Nephron (organoid): ENCODE data around the gene WDR54.

Source experiments
- H3K27ac Mint-ChIP-seq, 3 experiments: 2 replicates each; pipeline ENCODE4 v1.8.0; 2020; ENCODE audit warnings: mixed read lengths in 3 of 3, mild to moderate bottlenecking in 2 of 3, moderate library complexity in 1 of 3
- H3K27me3 Mint-ChIP-seq: 2 replicates; pipeline ENCODE4 v1.8.0; 2021; ENCODE audit warnings: low read depth, mild to moderate bottlenecking, moderate library complexity, mixed read lengths
- H3K36me3 Mint-ChIP-seq: 2 replicates; pipeline ENCODE4 v1.8.0; 2020; ENCODE audit warnings: low read depth, mixed read lengths
- H3K4me1 Mint-ChIP-seq: 2 replicates; pipeline ENCODE4 v1.8.0; 2020; ENCODE audit warnings: mixed read lengths
- H3K4me3 Mint-ChIP-seq, 3 experiments: 2 replicates each; pipeline ENCODE4 v1.8.0; 2020; ENCODE audit warnings: mild to moderate bottlenecking in 3 of 3, mixed read lengths in 3 of 3, moderate library complexity in 2 of 3
- H3K9me3 Mint-ChIP-seq: 2 replicates; pipeline ENCODE4 v1.8.0; 2020; ENCODE audit warnings: mixed read lengths
- CTCF ChIP-seq, 3 experiments: fragments of 200-600 bp; sonication (generic); IDR thresholded peaks; one replicate each; pipeline ENCODE4 v1.5.0; 2021; ENCODE audit warnings: antibody characterized with exemption in 3 of 3; ENCODE audit not compliant: unreplicated experiment in 3 of 3

Gene WDR54

GRCh38 chr2:74407682-74408081 lies 13.8 kb upstream of the WDR54 start:
- Mint-ChIP-seq H3K27me3 (peaks cover 5% of the 10 kb centered on the region), H3K27ac (no peak overlapping the region), H3K9me3 (no peaks in the 10 kb centered on the region), H3K4me3 (no peak overlapping the region), H3K4me1 (peaks cover 4% of the 10 kb centered on the region), H3K36me3 (no peaks in the 10 kb centered on the region)
- no peak for TF ChIP-seq CTCF (IDR thresholded peaks at IDR 0.05; ENCODE audit: unreplicated experiment in 3 of 3)

- Mint-ChIP-seq H3K27ac (peak overlapping the region in 2 of 3 experiments; percentile 81 to 90), H3K4me3 (peak overlapping the region in 2 of 3 experiments; percentile 47 to 57), H3K4me1 (peaks cover 13% of the 10 kb centered on the region), H3K9me3 (no peaks in the 10 kb centered on the region), H3K36me3 (no peaks in the 10 kb centered on the region), H3K27me3 (peaks cover 8% of the 10 kb centered on the region)
- no peak for TF ChIP-seq CTCF (IDR thresholded peaks at IDR 0.05; ENCODE audit: unreplicated experiment in 3 of 3)
Observed at GRCh38 chr2:74413001-74413698, 8.4 kb upstream of the WDR54 start.

- H3K4me3 Mint-ChIP-seq = no peak overlapping the region
- no peak overlapping the region for H3K27ac Mint-ChIP-seq
- H3K9me3 Mint-ChIP-seq = no peaks in the 10 kb centered on the region
- no peaks in the 10 kb centered on the region for H3K36me3 Mint-ChIP-seq
- TF ChIP-seq CTCF (IDR thresholded peaks at IDR 0.05; ENCODE audit: unreplicated experiment in 3 of 3) = no peak
- peaks cover 3% of the 10 kb centered on the region for H3K27me3 Mint-ChIP-seq
- peaks cover 13% of the 10 kb centered on the region for H3K4me1 Mint-ChIP-seq
Observed at GRCh38 chr2:74414441-74414840, 7.1 kb upstream of the WDR54 start.

- peaks cover 3% of the 10 kb centered on the region for H3K27me3 Mint-ChIP-seq
- H3K4me1 Mint-ChIP-seq = peaks cover 13% of the 10 kb centered on the region
- no peaks in the 10 kb centered on the region for H3K9me3 Mint-ChIP-seq
- H3K4me3 Mint-ChIP-seq = no peak overlapping the region
- no peak for TF ChIP-seq CTCF (IDR thresholded peaks at IDR 0.05; ENCODE audit: unreplicated experiment in 3 of 3)
- H3K27ac Mint-ChIP-seq = no peak overlapping the region
- no peaks in the 10 kb centered on the region for H3K36me3 Mint-ChIP-seq
Observed at GRCh38 chr2:74414881-74415761, 6.4 kb upstream of the WDR54 start.

- TF ChIP-seq CTCF (IDR thresholded peaks at IDR 0.05; ENCODE audit: unreplicated experiment in 3 of 3) = no peak
- peaks cover 12% of the 10 kb centered on the region for H3K4me1 Mint-ChIP-seq
- H3K9me3 Mint-ChIP-seq = no peaks in the 10 kb centered on the region
- no peaks in the 10 kb centered on the region for H3K36me3 Mint-ChIP-seq
- H3K27ac Mint-ChIP-seq = no peak overlapping the region
- no peak overlapping the region for H3K4me3 Mint-ChIP-seq
- peaks cover 3% of the 10 kb centered on the region for H3K27me3 Mint-ChIP-seq
Observed at GRCh38 chr2:74415762-74416395, 5.7 kb upstream of the WDR54 start.
